SK-N-MC (cell line): ENCODE measurements around the gene NAPSA.

Experiments used
- EZH2 ChIP-seq: fragments of 200-600 bp; sonication (generic); IDR thresholded peaks from one replicate; pipeline ENCODE4 v1.6.1; 2017; ENCODE audit warnings: antibody characterized with exemption
- POLR2AphosphoS5 ChIP-seq: IDR thresholded peaks from 2 replicates; pipeline ENCODE4 v1.6.1; 2012; ENCODE audit warnings: mild to moderate bottlenecking, low read depth, low read length, borderline replicate concordance

DNA sequence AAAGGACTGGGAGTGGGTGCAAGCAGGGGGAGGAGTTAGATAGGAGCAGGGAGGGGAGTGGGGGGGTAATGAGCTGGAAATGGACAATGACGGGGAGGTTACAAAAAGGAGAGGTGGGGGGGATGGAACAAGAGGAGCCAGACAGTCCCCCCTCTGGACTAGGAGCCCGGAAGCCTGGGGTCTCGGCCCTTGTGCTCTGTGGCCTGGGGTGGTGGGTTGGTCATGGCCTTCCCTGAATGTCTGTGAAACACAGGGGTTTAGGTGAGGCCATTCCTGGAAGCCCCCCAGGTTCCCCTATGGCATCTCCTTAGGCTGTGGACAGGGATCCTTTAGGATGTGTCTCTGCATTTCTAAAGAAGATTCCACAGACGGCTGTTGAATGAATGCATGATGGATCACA is 48.3 kb downstream of the NAPSA start:
- no peak for TF ChIP-seq EZH2
- TF ChIP-seq POLR2AphosphoS5 = no peak
